HG03342 (cell line): Measurements from ENCODE around the gene AOC3.
"Not testable (repeated sequence)": the region's sequence is repeated elsewhere in the genome, so short reads cannot be mapped to it uniquely, and the experiment has no call there.

Source experiments
- ATAC-seq: cut with Tn5 transposase; IDR thresholded peaks from one replicate; pipeline ENCODE4 v1.9.1; 2021; ENCODE audit warnings: mild to moderate bottlenecking, moderate library complexity; ENCODE audit not compliant: unreplicated experiment

AOC3 gene

GRCh38 chr17:42844271-42844670 lies 6.7 kb upstream of the AOC3 start, which contains the start of gene AOC2:
TSS of gene AOC2 (plus strand) at chr17:42844580. CDS start at chr17:42844627, 47 bp downstream.
- ATAC-seq: no peak

DNA sequence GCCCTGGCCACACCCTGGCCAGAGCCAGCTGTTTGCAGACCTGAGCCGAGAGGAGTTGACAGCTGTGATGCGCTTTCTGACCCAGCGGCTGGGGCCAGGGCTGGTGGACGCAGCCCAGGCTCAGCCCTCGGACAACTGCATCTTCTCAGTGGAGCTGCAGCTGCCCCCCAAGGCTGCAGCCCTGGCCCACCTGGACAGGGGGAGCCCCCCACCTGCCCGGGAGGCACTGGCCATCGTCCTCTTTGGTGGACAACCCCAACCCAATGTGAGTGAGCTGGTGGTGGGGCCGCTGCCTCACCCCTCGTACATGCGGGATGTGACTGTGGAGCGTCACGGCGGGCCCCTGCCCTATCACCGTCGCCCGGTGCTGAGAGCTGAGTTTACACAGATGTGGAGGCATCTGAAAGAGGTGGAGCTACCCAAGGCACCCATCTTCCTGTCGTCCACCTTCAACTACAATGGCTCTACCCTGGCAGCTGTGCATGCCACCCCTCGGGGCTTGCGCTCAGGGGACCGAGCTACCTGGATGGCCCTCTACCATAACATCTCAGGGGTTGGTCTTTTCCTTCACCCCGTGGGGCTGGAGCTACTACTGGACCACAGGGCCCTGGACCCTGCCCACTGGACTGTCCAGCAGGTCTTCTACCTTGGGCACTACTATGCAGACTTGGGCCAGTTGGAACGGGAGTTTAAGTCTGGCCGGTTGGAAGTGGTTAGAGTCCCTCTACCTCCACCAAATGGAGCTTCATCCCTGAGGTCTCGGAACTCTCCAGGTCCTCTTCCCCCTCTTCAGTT lies 6.0 kb upstream of the AOC3 start:
- no peak for ATAC-seq

- ATAC-seq: no peak
These were observed 5.5 kb upstream of the AOC3 start for GRCh38 chr17:42845556-42845917.

- ATAC-seq: no peak
These were observed 4.9 kb upstream of the AOC3 start for GRCh38 chr17:42845918-42846593.

- ATAC-seq: no peak
These were observed 4.3 kb upstream of the AOC3 start for GRCh38 chr17:42846594-42847280.

DNA sequence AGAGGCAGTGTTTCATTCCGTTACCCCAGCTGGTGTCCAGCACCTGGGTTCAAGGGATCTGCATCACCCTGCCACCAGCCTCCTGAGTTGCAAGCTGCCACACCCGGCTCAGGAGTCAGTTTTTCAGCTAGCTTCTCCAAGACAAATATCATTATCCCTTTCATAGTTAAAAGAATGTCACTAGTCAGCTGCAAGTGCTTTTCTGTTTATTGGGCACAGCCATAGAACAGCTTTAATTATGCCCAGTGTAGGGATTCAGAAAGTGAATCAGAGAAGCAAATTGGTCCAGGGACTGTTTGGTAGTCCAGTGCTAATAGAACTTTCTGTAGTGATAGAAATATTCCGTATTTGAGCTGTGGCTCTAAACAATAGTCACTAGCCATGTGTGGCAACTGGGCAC lies 2.9 kb upstream of the AOC3 start:
- ATAC-seq: no peak

GRCh38 chr17:42849031-42849430 lies 2.0 kb upstream of the AOC3 start:
- ATAC-seq: no peak

DNA sequence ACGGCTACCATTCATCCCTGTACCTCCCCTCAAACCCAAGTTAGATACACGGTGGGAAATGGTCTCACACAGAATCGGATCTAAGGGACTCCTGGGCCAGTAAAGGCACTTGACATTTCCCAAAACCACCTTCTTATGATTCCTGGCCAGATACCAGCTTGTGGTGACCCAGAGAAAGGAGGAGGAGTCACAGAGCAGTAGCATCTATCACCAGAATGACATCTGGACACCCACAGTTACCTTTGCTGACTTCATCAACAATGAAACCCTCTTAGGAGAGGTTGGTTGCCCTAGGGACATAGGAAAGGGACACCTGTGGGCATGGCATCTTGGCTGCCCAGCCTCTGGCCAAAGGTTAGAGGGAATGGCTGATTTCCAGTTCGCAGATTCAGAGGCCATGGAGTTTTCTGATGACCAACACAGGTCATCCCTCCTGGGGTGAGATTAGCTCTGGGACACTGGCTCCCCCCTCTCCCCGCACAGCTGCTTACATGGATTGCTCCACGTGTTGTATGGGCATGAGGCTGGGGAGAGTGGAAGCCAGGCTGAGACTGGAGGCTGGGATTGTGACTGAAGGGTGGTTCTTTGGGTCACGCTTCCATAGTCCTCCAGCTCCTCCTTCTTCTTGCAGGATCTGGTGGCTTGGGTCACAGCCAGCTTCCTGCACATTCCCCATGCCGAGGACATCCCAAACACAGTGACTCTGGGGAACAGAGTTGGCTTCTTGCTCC lies 1.4 kb upstream of the AOC3 start:
- ATAC-seq: no peak

DNA sequence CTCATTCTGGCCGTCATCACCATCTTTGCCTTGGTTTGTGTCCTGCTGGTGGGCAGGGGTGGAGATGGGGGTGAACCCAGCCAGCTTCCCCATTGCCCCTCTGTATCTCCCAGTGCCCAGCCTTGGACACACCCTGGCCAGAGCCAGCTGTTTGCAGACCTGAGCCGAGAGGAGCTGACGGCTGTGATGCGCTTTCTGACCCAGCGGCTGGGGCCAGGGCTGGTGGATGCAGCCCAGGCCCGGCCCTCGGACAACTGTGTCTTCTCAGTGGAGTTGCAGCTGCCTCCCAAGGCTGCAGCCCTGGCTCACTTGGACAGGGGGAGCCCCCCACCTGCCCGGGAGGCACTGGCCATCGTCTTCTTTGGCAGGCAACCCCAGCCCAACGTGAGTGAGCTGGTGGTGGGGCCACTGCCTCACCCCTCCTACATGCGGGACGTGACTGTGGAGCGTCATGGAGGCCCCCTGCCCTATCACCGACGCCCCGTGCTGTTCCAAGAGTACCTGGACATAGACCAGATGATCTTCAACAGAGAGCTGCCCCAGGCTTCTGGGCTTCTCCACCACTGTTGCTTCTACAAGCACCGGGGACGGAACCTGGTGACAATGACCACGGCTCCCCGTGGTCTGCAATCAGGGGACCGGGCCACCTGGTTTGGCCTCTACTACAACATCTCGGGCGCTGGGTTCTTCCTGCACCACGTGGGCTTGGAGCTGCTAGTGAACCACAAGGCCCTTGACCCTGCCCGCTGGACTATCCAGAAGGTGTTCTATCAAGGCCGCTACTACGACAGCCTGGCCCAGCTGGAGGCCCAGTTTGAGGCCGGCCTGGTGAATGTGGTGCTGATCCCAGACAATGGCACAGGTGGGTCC lies 607 bp downstream of the AOC3 start:
- ATAC-seq: not testable (repeated sequence)

- no peak for ATAC-seq
These were observed 1.4 kb downstream of the AOC3 start for GRCh38 chr17:42852351-42852750.

- ATAC-seq: no peak
These were observed 2.0 kb downstream of the AOC3 start for GRCh38 chr17:42853004-42853403.

GRCh38 chr17:42853597-42853967 lies 2.6 kb downstream of the AOC3 start:
- ATAC-seq: no peak

DNA sequence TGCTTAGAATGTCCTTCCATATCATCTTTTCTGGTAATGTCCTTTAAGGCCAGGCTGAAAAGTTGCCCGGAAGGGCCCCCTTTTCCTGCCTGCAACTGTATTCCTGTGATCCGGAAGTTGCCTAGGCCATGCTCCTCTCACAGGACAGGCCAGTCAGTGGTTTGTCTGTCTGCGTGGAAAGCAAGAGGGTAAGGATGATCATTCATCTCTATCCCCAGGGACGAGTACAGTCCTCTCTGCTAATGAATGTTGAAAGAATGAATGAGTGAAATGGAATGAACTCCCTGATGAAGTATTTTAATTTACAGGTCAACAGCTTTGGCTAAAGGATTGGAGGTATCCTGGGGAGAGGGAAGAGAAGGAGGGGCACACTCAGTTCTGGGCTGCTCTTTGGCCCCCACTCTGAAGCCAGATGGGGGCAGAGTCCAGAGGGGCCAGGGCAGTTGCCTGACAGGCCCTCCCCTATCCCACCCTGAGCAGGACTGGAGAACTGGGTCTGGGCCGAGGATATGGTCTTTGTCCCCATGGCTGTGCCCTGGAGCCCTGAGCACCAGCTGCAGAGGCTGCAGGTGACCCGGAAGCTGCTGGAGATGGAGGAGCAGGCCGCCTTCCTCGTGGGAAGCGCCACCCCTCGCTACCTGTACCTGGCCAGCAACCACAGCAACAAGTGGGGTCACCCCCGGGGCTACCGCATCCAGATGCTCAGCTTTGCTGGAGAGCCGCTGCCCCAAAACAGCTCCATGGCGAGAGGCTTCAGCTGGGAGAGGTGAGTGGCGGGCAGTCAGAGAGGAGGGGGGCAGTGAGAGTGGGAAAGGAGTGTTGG lies 3.2 kb downstream of the AOC3 start:
- ATAC-seq: no peak

DNA sequence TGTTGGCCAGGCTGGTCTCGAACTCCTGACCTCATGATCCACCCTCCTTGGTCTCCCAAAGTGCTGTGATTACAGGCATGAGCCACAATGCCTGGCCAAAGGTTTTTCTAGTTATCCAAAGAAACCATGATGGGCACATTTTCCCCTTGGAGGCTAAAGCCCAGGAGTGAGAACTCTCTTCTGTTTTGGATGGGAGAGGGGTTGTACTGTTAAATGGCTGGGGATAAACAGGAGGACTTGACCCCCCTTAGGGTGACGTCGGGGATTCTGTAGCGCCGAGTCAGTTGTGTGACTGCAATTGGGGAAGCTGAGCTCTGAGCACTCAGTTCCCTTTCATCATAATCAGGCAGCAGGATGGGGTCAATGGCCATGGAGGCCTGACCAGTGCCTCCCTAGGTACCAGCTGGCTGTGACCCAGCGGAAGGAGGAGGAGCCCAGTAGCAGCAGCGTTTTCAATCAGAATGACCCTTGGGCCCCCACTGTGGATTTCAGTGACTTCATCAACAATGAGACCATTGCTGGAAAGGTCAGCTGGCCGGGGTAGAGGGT lies 4.1 kb downstream of the AOC3 start:
- no peak for ATAC-seq

DNA sequence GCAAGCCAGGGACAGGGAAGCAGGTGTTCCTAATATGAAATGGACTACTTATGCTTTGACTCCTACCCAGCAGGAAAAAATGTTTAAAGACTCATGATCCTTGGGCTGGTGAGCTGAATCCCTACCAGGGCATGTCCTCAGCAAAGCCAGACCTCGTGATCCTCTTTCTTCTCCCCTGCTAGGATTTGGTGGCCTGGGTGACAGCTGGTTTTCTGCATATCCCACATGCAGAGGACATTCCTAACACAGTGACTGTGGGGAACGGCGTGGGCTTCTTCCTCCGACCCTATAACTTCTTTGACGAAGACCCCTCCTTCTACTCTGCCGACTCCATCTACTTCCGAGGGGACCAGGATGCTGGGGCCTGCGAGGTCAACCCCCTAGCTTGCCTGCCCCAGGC lies 5.1 kb downstream of the AOC3 start:
- ATAC-seq: not testable (repeated sequence)

- ATAC-seq: not testable (repeated sequence)
These were observed 5.5 kb downstream of the AOC3 start for GRCh38 chr17:42856516-42856915.

- no peak for ATAC-seq
These were observed 6.4 kb downstream of the AOC3 start for GRCh38 chr17:42857389-42857788.

- no peak for ATAC-seq
These were observed 14.7 kb downstream of the AOC3 start for GRCh38 chr17:42865638-42866094.

DNA sequence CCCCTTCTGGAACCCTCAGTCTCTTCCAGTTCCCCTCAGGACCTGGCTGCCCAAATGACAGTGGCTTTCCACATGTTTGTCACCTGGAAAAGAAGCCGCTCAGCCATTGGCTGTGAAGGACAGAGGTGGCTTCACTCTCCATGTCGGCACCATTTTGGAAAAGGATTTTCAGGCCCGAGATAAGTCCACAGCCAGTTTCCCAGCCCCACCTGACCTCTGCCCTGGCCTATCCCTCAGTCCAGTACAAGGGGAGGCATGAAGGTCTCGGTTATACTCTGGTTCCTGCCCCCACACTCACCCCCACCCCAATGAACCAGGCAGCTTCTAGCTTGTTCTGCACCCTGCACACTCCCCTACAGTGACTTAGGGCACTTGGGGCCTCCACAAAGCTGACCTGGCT lies 15.2 kb downstream of the AOC3 start:
- no peak for ATAC-seq
